ENCODE data around the gene SPRY1. TPM values are rescaled to one million over a fixed set of nuclear protein-coding genes. Genes with fewer than 3 reads are reported as not detected.

The SPRY1 gene
- total RNA-seq, 1 donor from 2014 or later: 134 TPM

DNA sequence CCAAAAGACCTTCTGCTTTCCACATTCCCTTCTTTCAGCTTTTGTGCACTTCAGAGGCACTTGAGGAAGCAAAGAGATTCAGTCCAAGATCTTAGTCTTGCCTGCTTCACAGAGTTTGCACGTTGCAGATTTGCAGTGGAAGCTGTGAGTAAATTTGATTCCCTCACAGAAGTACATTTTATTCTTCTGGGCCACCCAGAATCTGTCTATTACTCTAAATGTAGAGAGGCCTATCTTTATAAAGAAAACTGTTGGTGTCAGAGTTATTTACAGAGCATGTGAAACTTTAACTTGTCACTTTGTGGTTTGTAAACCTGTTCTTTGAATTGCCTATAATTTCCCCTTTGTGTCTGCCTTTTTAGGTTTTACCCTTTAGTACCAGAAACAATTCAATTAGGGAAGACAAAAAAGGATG, 15.5 kb downstream of the SPRY1 start:
- no peaks in the 10 kb centered on the region for H3K9me3 Mint-ChIP-seq
- no peak for DNase-seq (ENCODE audit: low read depth, low spot score)
- H3K4me3 Mint-ChIP-seq: no peak overlapping the region
- peaks cover 41% of the 10 kb centered on the region for H3K4me1 Mint-ChIP-seq
- TF ChIP-seq, protein P1, sequence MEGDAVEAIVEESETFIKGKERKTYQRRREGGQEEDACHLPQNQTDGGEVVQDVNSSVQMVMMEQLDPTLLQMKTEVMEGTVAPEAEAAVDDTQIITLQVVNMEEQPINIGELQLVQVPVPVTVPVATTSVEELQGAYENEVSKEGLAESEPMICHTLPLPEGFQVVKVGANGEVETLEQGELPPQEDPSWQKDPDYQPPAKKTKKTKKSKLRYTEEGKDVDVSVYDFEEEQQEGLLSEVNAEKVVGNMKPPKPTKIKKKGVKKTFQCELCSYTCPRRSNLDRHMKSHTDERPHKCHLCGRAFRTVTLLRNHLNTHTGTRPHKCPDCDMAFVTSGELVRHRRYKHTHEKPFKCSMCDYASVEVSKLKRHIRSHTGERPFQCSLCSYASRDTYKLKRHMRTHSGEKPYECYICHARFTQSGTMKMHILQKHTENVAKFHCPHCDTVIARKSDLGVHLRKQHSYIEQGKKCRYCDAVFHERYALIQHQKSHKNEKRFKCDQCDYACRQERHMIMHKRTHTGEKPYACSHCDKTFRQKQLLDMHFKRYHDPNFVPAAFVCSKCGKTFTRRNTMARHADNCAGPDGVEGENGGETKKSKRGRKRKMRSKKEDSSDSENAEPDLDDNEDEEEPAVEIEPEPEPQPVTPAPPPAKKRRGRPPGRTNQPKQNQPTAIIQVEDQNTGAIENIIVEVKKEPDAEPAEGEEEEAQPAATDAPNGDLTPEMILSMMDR (conservative IDR thresholded peaks at IDR 0.05): no peak
- H3K27ac Mint-ChIP-seq (ENCODE audit: unreplicated experiment): peak overlapping the region; percentile 63
- H3K36me3 Mint-ChIP-seq (ENCODE audit: low read depth): peaks cover 3% of the 10 kb centered on the region
- H3K27me3 Mint-ChIP-seq (ENCODE audit: low read depth): no peaks in the 10 kb centered on the region

DNA sequence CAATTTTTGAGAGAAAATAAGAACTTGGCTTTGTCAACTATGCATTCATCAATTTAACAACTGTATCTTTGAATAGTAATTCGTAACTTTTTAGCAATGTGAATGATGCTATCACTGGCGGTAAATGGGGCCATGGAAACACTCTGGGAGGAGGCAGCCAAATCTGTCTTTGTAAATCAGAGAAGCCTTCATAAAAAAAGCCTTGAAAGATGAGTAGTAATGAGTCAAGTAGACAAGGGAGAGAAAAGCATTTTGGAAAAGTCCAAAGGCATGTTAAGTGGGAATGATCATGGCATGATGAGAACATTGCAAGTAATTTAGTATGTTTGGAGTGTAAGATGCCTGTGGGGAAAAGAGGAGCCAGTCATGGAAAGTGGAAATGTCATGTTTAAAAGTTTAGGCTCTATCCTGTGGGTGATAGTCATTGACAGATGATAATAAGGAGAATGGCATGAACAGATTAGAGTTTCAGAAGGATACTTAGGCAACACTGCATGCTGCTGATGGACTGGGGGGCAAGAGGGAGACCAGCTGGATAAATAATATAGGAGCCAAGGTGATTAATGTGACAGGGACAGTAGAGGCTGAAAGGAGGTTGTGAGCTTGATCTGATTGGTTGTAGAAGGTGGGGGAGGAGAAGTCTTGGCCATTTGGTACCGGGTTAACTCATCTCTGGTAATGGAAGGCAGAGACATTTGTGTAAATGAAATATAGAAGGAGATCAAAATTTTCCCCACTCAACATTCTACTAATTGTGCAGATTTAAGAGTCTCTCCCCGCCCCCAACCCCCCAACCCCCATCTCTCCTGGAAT, 16.3 kb downstream of the SPRY1 start:
- TF ChIP-seq, protein P1 (conservative IDR thresholded peaks at IDR 0.05): no peak
- no peak for DNase-seq (ENCODE audit: low read depth, low spot score)
- H3K4me3 Mint-ChIP-seq: no peak overlapping the region
- peaks cover 45% of the 10 kb centered on the region for H3K4me1 Mint-ChIP-seq
- no peaks in the 10 kb centered on the region for H3K27me3 Mint-ChIP-seq (ENCODE audit: low read depth)
- peaks cover 3% of the 10 kb centered on the region for H3K36me3 Mint-ChIP-seq (ENCODE audit: low read depth)
- no peaks in the 10 kb centered on the region for H3K9me3 Mint-ChIP-seq
- H3K27ac Mint-ChIP-seq (ENCODE audit: unreplicated experiment): no peak overlapping the region

DNA sequence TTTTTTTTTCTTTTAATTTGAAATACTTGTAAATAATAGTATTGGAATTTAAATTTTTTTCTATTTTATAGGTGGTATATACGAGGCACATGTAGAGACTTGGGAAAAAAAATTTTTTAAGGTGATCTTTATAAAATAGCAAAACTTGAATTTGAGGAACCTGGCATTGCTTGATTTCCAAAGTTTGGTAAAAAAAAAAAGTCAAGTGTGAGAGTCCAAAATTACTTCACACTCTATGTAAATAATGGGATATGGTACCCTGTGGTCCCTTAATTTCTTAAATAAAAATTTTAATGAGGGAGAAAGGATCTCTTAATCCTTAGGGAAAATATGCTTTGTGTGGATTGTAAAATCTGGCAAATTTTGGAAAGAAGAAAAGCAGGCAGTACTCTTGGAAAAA, 19.0 kb downstream of the SPRY1 start:
- H3K36me3 Mint-ChIP-seq (ENCODE audit: low read depth): peaks cover 3% of the 10 kb centered on the region
- peaks cover 57% of the 10 kb centered on the region for H3K4me1 Mint-ChIP-seq
- H3K9me3 Mint-ChIP-seq: no peaks in the 10 kb centered on the region

DNA sequence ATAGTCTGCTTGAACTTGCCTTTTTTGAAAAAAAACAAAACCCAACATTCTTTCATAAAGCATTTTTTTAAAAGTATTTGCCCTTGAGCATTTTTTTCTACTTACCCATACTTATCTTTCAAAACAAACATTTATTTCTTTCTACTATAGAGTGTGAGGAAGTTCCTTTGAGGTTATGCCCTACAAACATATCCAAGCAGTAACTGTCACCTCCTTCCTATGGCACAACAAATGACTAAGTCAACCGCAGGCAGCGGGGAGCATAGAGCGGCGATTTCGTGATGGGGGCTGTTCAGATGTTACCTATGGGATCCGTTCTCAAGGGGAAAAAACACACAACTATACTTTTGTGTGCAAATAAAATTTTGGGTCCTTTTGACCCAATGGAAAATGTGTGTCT, 19.4 kb downstream of the SPRY1 start:
- TF ChIP-seq, protein P1 (conservative IDR thresholded peaks at IDR 0.05): no peak
- H3K36me3 Mint-ChIP-seq (ENCODE audit: low read depth): peaks cover 3% of the 10 kb centered on the region
- H3K4me3 Mint-ChIP-seq: no peak overlapping the region
- no peak overlapping the region for H3K27ac Mint-ChIP-seq (ENCODE audit: unreplicated experiment)
- no peaks in the 10 kb centered on the region for H3K9me3 Mint-ChIP-seq
- no peaks in the 10 kb centered on the region for H3K27me3 Mint-ChIP-seq (ENCODE audit: low read depth)
- peaks cover 57% of the 10 kb centered on the region for H3K4me1 Mint-ChIP-seq
- no peak for DNase-seq (ENCODE audit: low read depth, low spot score)

More for the DNA sequence above, 19.0 kb downstream of the SPRY1 start:
- no peak for DNase-seq (ENCODE audit: low read depth, low spot score)
- TF ChIP-seq, protein P1 (conservative IDR thresholded peaks at IDR 0.05): no peak
- Mint-ChIP-seq H3K4me3 (no peak overlapping the region), H3K27ac (ENCODE audit: unreplicated experiment) (no peak overlapping the region), H3K27me3 (ENCODE audit: low read depth) (no peaks in the 10 kb centered on the region)

DNA sequence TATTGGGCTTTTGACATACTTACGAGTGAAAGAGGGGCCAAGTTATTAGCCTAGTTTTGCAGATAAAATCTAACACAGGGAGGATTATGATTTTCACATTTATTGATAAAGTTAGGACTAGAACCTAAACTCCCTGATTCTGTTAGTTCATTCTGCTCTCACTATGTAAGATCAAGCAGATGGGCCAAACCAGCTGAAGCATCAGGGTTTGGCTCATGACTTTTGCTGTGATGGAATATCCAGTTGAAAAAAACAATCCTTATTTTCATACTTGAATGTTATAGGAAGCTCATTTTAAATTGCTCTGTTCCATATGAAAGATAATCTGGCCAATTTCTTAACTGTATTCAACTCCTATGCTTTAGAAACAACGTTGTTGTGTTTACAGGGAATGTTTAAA, 21.2 kb downstream of the SPRY1 start:
- Mint-ChIP-seq H3K4me1 (peaks cover 60% of the 10 kb centered on the region), H3K4me3 (no peak overlapping the region), H3K27ac (ENCODE audit: unreplicated experiment) (peak overlapping the region; percentile 21), H3K36me3 (ENCODE audit: low read depth) (peaks cover 3% of the 10 kb centered on the region), H3K9me3 (no peaks in the 10 kb centered on the region), H3K27me3 (ENCODE audit: low read depth) (no peaks in the 10 kb centered on the region)
- no peak for DNase-seq (ENCODE audit: low read depth, low spot score)
- TF ChIP-seq, protein P1 (conservative IDR thresholded peaks at IDR 0.05): no peak
